NCI-H1048 (cell line): ENCODE measurements around the gene UBA1.
"Not testable (repeated sequence)": the region's sequence is repeated elsewhere in the genome, so short reads cannot be mapped to it uniquely, and the experiment has no call there.

ENCODE experiments used
- DNase-seq: peaks from one replicate; lab custom pipeline; 2025; lab: John Stamatoyannopoulos, UW

UBA1 gene

GRCh38 chrX:47230136-47230868 lies 36.7 kb downstream of the UBA1 start:
- DNase-seq = no peak

GRCh38 chrX:47231167-47231566 lies 37.5 kb downstream of the UBA1 start:
- no peak for DNase-seq

GRCh38 chrX:47232197-47232802 lies 38.7 kb downstream of the UBA1 start:
- DNase-seq = no peak

- DNase-seq = no peak
Observed at GRCh38 chrX:47232803-47233332, 39.2 kb downstream of the UBA1 start, which contains the start of gene USP11. USP11 (plus strand) TSS chrX:47233009; CDS start chrX:47233044, 35 bp downstream.

- DNase-seq = peak; percentile 95
Observed at GRCh38 chrX:47233333-47234113, 39.9 kb downstream of the UBA1 start.

- DNase-seq = no peak
Observed at GRCh38 chrX:47234583-47234982, 41.0 kb downstream of the UBA1 start.

GRCh38 chrX:47235691-47236103 lies 42.1 kb downstream of the UBA1 start:
- no peak for DNase-seq

- no peak for DNase-seq
Observed at GRCh38 chrX:47239199-47239598, 45.6 kb downstream of the UBA1 start.

- DNase-seq = no peak
Observed at GRCh38 chrX:47239898-47240545, 46.4 kb downstream of the UBA1 start.

GRCh38 chrX:47240619-47241018 lies 47.0 kb downstream of the UBA1 start:
- no peak for DNase-seq

GRCh38 chrX:47241201-47242011 lies 47.8 kb downstream of the UBA1 start:
- no peak for DNase-seq

GRCh38 chrX:47242321-47242720 lies 48.7 kb downstream of the UBA1 start:
- DNase-seq = no peak

- no peak for DNase-seq
Observed at GRCh38 chrX:47243351-47243750, 49.7 kb downstream of the UBA1 start.

- DNase-seq = no peak
Observed at GRCh38 chrX:47244676-47245075, 51.0 kb downstream of the UBA1 start.

- no peak for DNase-seq
Observed at GRCh38 chrX:47245156-47245555, 51.5 kb downstream of the UBA1 start.

- no peak for DNase-seq
Observed at GRCh38 chrX:47247206-47247998, 53.8 kb downstream of the UBA1 start.

GRCh38 chrX:47247999-47248320 lies 54.3 kb downstream of the UBA1 start:
- DNase-seq = no peak

- DNase-seq = no peak
Observed at GRCh38 chrX:47248576-47248975, 54.9 kb downstream of the UBA1 start.

GRCh38 chrX:47250017-47250347 lies 56.4 kb downstream of the UBA1 start:
- DNase-seq = no peak

GRCh38 chrX:47257620-47258019 lies 64.0 kb downstream of the UBA1 start:
- DNase-seq = not testable (repeated sequence)
